PC-3 (cell line): Measurements from ENCODE around the gene CCS. TPM values are rescaled to one million over a fixed set of nuclear protein-coding genes. Genes with fewer than 3 reads are reported as not detected.

ENCODE experiments used
- ATAC-seq: fragments of 200-7000 bp; cut with Tn5 transposase; 2 replicates; pipeline ENCODE4 v1.9.1; 2020; ENCODE audit warnings: mild to moderate bottlenecking, moderate library complexity
- BruUV-seq: library from RNA; stranded (reverse); fragments of 400-500 nt; replicated peaks from 2 replicates; lab custom pipeline; 2021; lab: Mats Ljungman, UMichigan
- CTCF ChIA-PET: fragments of 300-600 bp; sonication (Branson Sonifier 250); formaldehyde crosslinking; loops from one replicate; lab custom pipeline; 2022; ENCODE audit warnings: antibody characterized with exemption; lab: Charles Lee
- POLR2A ChIA-PET: fragments of 300-600 bp; sonication (Branson Sonifier 250); formaldehyde crosslinking; loops from one replicate; lab custom pipeline; 2022; ENCODE audit warnings: antibody characterized with exemption; ENCODE audit not compliant: unreplicated experiment; lab: Charles Lee
- DNase-seq: peaks from one replicate; pipeline ENCODE4 v3.0.0-alpha.2; 2015
- H2AFZ ChIP-seq: fragments of 300-600 bp; sonication (generic); 2 replicates; pipeline ENCODE4 v1.6.0; 2016; ENCODE audit warnings: antibody characterized with exemption, low read length
- H3F3A ChIP-seq: fragments of 300-600 bp; sonication (generic); one replicate; pipeline ENCODE4 v1.6.0; 2017; ENCODE audit warnings: antibody characterized with exemption, low read length, control low read depth, mild to moderate bottlenecking; ENCODE audit not compliant: unreplicated experiment
- H3K27ac ChIP-seq: fragments of 300-600 bp; sonication (generic); 2 replicates; pipeline ENCODE4 v1.5.1; 2016; ENCODE audit warnings: mild to moderate bottlenecking, low read length
- H3K27me3 ChIP-seq: fragments of 300-600 bp; sonication (generic); 2 replicates; pipeline ENCODE4 v1.6.1; 2016; ENCODE audit warnings: low read length, mixed read lengths
- H3K36me3 ChIP-seq: fragments of 300-600 bp; sonication (generic); 2 replicates; pipeline ENCODE4 v1.6.1; 2016; ENCODE audit warnings: low read depth, mixed run types, low read length, mixed read lengths
- H3K4me1 ChIP-seq: fragments of 300-600 bp; sonication (generic); 2 replicates; pipeline ENCODE4 v1.5.1; 2016; ENCODE audit warnings: low read length; ENCODE audit not compliant: insufficient read depth
- H3K4me2 ChIP-seq: fragments of 300-600 bp; sonication (generic); 2 replicates; pipeline ENCODE4 v1.6.0; 2016; ENCODE audit warnings: low read length
- H3K4me3 ChIP-seq: fragments of 300-600 bp; sonication (generic); 2 replicates; pipeline ENCODE4 v1.5.1; 2016; ENCODE audit warnings: mild to moderate bottlenecking, low read length, mixed read lengths
- H3K79me2 ChIP-seq: fragments of 300-600 bp; sonication (generic); 2 replicates; pipeline ENCODE4 v1.6.1; 2017; ENCODE audit warnings: low read length, mixed read lengths
- H3K9ac ChIP-seq: fragments of 300-600 bp; sonication (generic); 2 replicates; pipeline ENCODE4 v1.6.0; 2016; ENCODE audit warnings: mild to moderate bottlenecking, low read length
- H3K9me2 ChIP-seq: fragments of 300-600 bp; sonication (generic); replicated peaks from 2 replicates; pipeline ENCODE4 v1.6.1; 2016; ENCODE audit warnings: mixed run types, low read length, mixed read lengths
- H3K9me3 ChIP-seq: fragments of 300-600 bp; sonication (generic); 2 replicates; pipeline ENCODE4 v1.6.1; 2016; ENCODE audit warnings: low read length, mixed read lengths
- H4K20me1 ChIP-seq: fragments of 300-600 bp; sonication (generic); 2 replicates; pipeline ENCODE4 v1.6.1; 2016; ENCODE audit warnings: low read length, mixed read lengths
- EZH2 ChIP-seq: fragments of 300-600 bp; sonication (generic); IDR thresholded peaks from one replicate; pipeline ENCODE4 v1.6.1; 2017; ENCODE audit warnings: antibody characterized with exemption, mild to moderate bottlenecking, low read length; ENCODE audit not compliant: unreplicated experiment
- EZH2phosphoT487 ChIP-seq: fragments of 300-600 bp; sonication (generic); IDR thresholded peaks from 2 replicates; pipeline ENCODE4 v1.6.1; 2018; ENCODE audit warnings: mild to moderate bottlenecking, antibody characterized with exemption, low read length, borderline replicate concordance
- intact Hi-C: fragments of 100-400 bp; cut with micrococcal nuclease; formaldehyde crosslinking; loops from 2 replicates; pipeline ENCODE4 v1.9.0; 2023
- total RNA-seq: library from RNA; depleted of rRNA; stranded (reverse); fragments of >200 nt; gene quantifications from 2 replicates; pipeline ENCODE4 v1.2.3, GENCODE V29; 2014
- TF ChIP-seq, protein P1 (sequence below): fragments of 300-600 bp; sonication (generic); conservative IDR thresholded peaks from 2 replicates; pipeline ENCODE4 v1.5.1; 2017; ENCODE audit warnings: antibody characterized with exemption, low read depth, mild to moderate bottlenecking, low read length

CCS gene
- total RNA-seq, 1 experiment from 2014 or later, result 43.8 TPM

DNA sequence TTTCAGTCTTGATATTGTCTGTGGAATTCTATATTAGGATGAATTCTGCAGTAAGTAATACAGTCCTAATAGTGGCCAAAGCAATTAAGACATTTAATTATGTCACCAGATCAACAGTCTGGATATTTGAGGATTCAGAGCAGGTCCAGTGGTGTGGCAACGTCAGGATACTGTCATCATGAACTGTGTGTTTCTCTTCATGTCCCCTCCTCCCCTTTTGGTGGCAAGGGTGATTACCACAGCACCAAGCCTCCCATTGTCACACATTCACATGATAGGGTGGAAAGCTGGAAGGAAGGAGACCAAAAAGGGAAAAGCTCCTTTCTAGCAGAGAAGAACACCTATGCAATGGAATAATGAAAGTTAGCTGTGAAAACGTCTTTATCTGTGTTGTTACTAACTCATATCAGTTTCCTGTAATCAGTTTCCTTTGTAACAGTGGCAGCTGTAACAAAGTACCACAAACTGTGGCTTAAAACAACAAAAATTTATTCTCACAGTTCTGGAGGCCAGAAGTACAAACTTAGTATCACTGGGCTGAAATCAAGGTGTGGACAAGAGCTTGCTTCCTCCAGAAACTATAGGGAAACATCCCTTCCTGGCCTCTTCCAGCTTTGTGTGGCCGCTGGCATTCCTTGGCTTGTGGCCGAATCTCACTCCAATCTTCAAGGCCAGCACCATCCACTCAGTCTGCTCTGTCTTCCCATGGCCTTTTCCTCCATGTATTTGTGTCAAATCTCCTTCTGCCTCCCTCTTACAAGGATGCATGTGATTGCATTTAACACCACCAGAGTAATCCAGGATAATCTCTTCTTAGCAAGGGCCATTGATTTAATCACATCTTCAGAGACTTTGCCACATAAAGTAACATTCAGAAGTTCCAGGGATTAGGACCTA lies 17.0 kb downstream of the CCS start:
- Histone ChIP-seq H4K20me1 (no peaks in the 10 kb centered on the region), H3K27ac (no peak overlapping the region), H3K9ac (no peak overlapping the region), H3K9me2 (no peaks in the 10 kb centered on the region), H3K4me3 (no peak overlapping the region), H3K36me3 (no peaks in the 10 kb centered on the region), H2AFZ (no peak overlapping the region), H3K9me3 (no peaks in the 10 kb centered on the region), H3K79me2 (peaks cover 1% of the 10 kb centered on the region), H3K27me3 (no peaks in the 10 kb centered on the region), H3K4me2 (no peak overlapping the region), H3F3A (no peaks in the 10 kb centered on the region), H3K4me1 (peaks cover 12% of the 10 kb centered on the region)
- intact Hi-C loops, result no loop called here
- ChIA-PET POLR2A (interaction anchor here (0.6 to 0.7 kb wide), 3 partner anchors 19 to 100 kb away, joined by 5 to 8 read pairs (median 6); no protein-coding TSS in a partner anchor), CTCF (no interaction called here)
- DNase-seq (no peak), ATAC-seq (no peak)
- no TSS peak for BruUV-seq
- no peak for TF ChIP-seq EZH2
- TF ChIP-seq, protein P1, sequence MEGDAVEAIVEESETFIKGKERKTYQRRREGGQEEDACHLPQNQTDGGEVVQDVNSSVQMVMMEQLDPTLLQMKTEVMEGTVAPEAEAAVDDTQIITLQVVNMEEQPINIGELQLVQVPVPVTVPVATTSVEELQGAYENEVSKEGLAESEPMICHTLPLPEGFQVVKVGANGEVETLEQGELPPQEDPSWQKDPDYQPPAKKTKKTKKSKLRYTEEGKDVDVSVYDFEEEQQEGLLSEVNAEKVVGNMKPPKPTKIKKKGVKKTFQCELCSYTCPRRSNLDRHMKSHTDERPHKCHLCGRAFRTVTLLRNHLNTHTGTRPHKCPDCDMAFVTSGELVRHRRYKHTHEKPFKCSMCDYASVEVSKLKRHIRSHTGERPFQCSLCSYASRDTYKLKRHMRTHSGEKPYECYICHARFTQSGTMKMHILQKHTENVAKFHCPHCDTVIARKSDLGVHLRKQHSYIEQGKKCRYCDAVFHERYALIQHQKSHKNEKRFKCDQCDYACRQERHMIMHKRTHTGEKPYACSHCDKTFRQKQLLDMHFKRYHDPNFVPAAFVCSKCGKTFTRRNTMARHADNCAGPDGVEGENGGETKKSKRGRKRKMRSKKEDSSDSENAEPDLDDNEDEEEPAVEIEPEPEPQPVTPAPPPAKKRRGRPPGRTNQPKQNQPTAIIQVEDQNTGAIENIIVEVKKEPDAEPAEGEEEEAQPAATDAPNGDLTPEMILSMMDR, result no peak
- no peak for TF ChIP-seq EZH2phosphoT487

DNA sequence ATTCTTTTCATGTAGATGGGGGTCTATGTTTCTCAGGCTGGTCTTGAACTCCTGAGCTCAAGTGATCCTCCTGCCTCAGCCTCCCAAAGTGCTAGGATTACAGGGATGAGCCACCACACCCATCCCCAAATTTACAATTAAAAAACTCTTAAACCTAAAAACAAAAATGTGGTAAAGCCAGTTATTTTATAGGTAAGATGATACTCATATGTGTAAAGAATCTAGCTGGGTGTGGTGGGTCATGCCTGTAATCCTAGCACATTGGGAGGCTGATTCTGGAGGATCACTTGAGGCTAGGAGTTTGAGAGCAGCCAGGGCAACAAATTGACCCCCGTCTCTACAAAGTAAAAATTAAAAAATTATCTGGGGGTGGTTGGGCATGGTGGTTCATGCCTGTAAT lies 19.5 kb downstream of the CCS start:
- DNase-seq (peak; percentile 75), ATAC-seq (no peak)
- CTCF ChIA-PET, result no interaction called here
- Histone ChIP-seq H3K9me2 (no peaks in the 10 kb centered on the region), H3K27ac (no peak overlapping the region), H3K4me2 (peak overlapping the region; percentile 27; the same call in 1 of the 2 replicates), H4K20me1 (peaks cover 6% of the 10 kb centered on the region), H3K27me3 (no peaks in the 10 kb centered on the region), H3K4me3 (no peak overlapping the region), H3K79me2 (peaks cover 23% of the 10 kb centered on the region), H3K9ac (no peak overlapping the region), H3K4me1 (peaks cover 21% of the 10 kb centered on the region), H2AFZ (no peak overlapping the region), H3K36me3 (peaks cover 3% of the 10 kb centered on the region; the same call in 1 of the 2 replicates), H3K9me3 (no peaks in the 10 kb centered on the region), H3F3A (no peaks in the 10 kb centered on the region)
- no peak for TF ChIP-seq EZH2phosphoT487
- TF ChIP-seq, protein P1, result no peak
- no peak for TF ChIP-seq EZH2
- POLR2A ChIA-PET, result no interaction called here
- no TSS peak for BruUV-seq
- intact Hi-C loops, result no loop called here

DNA sequence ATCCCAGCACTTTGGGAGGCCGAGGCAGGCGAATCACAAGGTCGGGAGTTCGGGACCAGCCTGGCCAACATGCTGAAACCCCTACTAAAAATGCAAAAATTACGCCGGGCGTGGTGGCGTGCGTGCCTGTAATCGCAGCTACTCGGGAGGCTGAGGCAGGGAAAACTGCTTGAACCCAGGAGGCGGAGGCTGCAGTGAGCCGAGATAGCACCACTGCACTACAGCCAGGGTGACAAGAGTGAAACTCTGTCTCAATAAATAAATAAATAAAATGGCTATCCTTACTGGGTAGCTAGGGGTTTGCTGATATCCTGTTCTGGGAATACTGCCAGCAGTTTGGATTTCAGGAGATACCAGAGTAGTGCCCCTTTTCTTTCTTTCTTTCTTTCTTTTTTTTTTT lies 21.1 kb downstream of the CCS start:
- POLR2A ChIA-PET, result no interaction called here
- ATAC-seq, result no peak
- no peak overlapping the region for H3K9ac ChIP-seq

More for the DNA sequence above, 21.1 kb downstream of the CCS start:
- H3K4me3 ChIP-seq, result no peak overlapping the region
- TF ChIP-seq, protein P1, result no peak
- TF ChIP-seq EZH2phosphoT487, result no peak
- no peak for TF ChIP-seq EZH2
- peaks cover 25% of the 10 kb centered on the region for H3K4me1 ChIP-seq
- peaks cover 19% of the 10 kb centered on the region for H3K36me3 ChIP-seq
- H3K9me3 ChIP-seq, result no peaks in the 10 kb centered on the region
- CTCF ChIA-PET, result no interaction called here
- BruUV-seq, result no TSS peak
- no peaks in the 10 kb centered on the region for H3F3A ChIP-seq
- H3K9me2 ChIP-seq, result no peaks in the 10 kb centered on the region
- H3K79me2 ChIP-seq, result peaks cover 39% of the 10 kb centered on the region
- no peaks in the 10 kb centered on the region for H3K27me3 ChIP-seq
- H4K20me1 ChIP-seq, result peaks cover 22% of the 10 kb centered on the region
- no peak overlapping the region for H3K4me2 ChIP-seq
- DNase-seq, result no peak
- H2AFZ ChIP-seq, result no peak overlapping the region
- H3K27ac ChIP-seq, result no peak overlapping the region
- intact Hi-C loops, result no loop called here
